ENCODE data around the gene CCDC158.
A peak's percentile ranks its signal among the peaks of the same experiment; 100 is the strongest.

CCDC158 gene

GRCh38 chr4:76381986-76382385 lies 39.0 kb downstream of the CCDC158 start:
- H3K4me1 ChIP-seq (ENCODE audit: insufficient read depth, low read length, severe bottlenecking): no peaks in the 10 kb centered on the region
- H2AFZ ChIP-seq (ENCODE audit: low read length): no peak overlapping the region
- H4K20me1 ChIP-seq (ENCODE audit: insufficient read depth, low read length): no peaks in the 10 kb centered on the region
- H3F3A ChIP-seq (ENCODE audit: insufficient read depth, low read length): no peaks in the 10 kb centered on the region
- H3K36me3 ChIP-seq (ENCODE audit: insufficient read depth, low read length): no peaks in the 10 kb centered on the region
- no peaks in the 10 kb centered on the region for H3K9me2 ChIP-seq (ENCODE audit: low read depth, low read length)
- H3K4me2 ChIP-seq (ENCODE audit: low read length): no peak overlapping the region
- no peaks in the 10 kb centered on the region for H3K79me2 ChIP-seq (ENCODE audit: insufficient read depth, low read length)
- no peak overlapping the region for H3K27ac ChIP-seq (ENCODE audit: low read depth, low read length, poor library complexity, severe bottlenecking)
- H3K9me3 ChIP-seq (ENCODE audit: low read length): no peaks in the 10 kb centered on the region
- no peaks in the 10 kb centered on the region; the same call in 1 of the 2 replicates for H3K27me3 ChIP-seq (ENCODE audit: insufficient read depth, low read length)
- no peak for TF ChIP-seq EZH2 (IDR thresholded peaks at IDR 0.05; ENCODE audit: borderline replicate concordance, low read length)
- TF ChIP-seq CTCF (IDR thresholded peaks at IDR 0.05; ENCODE audit: low read length): no peak
- no peak overlapping the region for H3K4me3 ChIP-seq (ENCODE audit: low read depth, low read length, poor library complexity, severe bottlenecking)
- H3K9ac ChIP-seq (ENCODE audit: low read length): no peak overlapping the region

- Histone ChIP-seq H3K4me2 (ENCODE audit: low read length) (no peak overlapping the region), H2AFZ (ENCODE audit: low read length) (no peak overlapping the region), H3K4me1 (ENCODE audit: insufficient read depth, low read length, severe bottlenecking) (no peaks in the 10 kb centered on the region), H3K9me2 (ENCODE audit: low read depth, low read length) (no peaks in the 10 kb centered on the region), H3K79me2 (ENCODE audit: insufficient read depth, low read length) (no peaks in the 10 kb centered on the region), H4K20me1 (ENCODE audit: insufficient read depth, low read length) (no peaks in the 10 kb centered on the region), H3K27me3 (ENCODE audit: insufficient read depth, low read length) (no peaks in the 10 kb centered on the region; the same call in 1 of the 2 replicates), H3K9me3 (ENCODE audit: low read length) (no peaks in the 10 kb centered on the region), H3K27ac (ENCODE audit: low read depth, low read length, poor library complexity, severe bottlenecking) (no peak overlapping the region), H3F3A (ENCODE audit: insufficient read depth, low read length) (no peaks in the 10 kb centered on the region), H3K9ac (ENCODE audit: low read length) (no peak overlapping the region), H3K4me3 (ENCODE audit: low read depth, low read length, poor library complexity, severe bottlenecking) (no peak overlapping the region), H3K36me3 (ENCODE audit: insufficient read depth, low read length) (no peaks in the 10 kb centered on the region)
- no peak for TF ChIP-seq CTCF (IDR thresholded peaks at IDR 0.05; ENCODE audit: low read length)
- no peak for TF ChIP-seq EZH2 (IDR thresholded peaks at IDR 0.05; ENCODE audit: borderline replicate concordance, low read length)
Observed at GRCh38 chr4:76380561-76380960, 40.4 kb downstream of the CCDC158 start.

GRCh38 chr4:76377911-76378310 lies 43.0 kb downstream of the CCDC158 start:
- no peaks in the 10 kb centered on the region for H3F3A ChIP-seq (ENCODE audit: insufficient read depth, low read length)
- H3K9me2 ChIP-seq (ENCODE audit: low read depth, low read length): no peaks in the 10 kb centered on the region
- no peak overlapping the region for H3K4me3 ChIP-seq (ENCODE audit: low read depth, low read length, poor library complexity, severe bottlenecking)
- no peaks in the 10 kb centered on the region; the same call in 1 of the 2 replicates for H3K27me3 ChIP-seq (ENCODE audit: insufficient read depth, low read length)
- no peaks in the 10 kb centered on the region for H3K4me1 ChIP-seq (ENCODE audit: insufficient read depth, low read length, severe bottlenecking)
- TF ChIP-seq CTCF (IDR thresholded peaks at IDR 0.05; ENCODE audit: low read length): peak; percentile 76
- no peak for TF ChIP-seq EZH2 (IDR thresholded peaks at IDR 0.05; ENCODE audit: borderline replicate concordance, low read length)
- no peaks in the 10 kb centered on the region for H3K9me3 ChIP-seq (ENCODE audit: low read length)
- H3K4me2 ChIP-seq (ENCODE audit: low read length): no peak overlapping the region
- H3K27ac ChIP-seq (ENCODE audit: low read depth, low read length, poor library complexity, severe bottlenecking): no peak overlapping the region
- no peaks in the 10 kb centered on the region for H4K20me1 ChIP-seq (ENCODE audit: insufficient read depth, low read length)
- H3K36me3 ChIP-seq (ENCODE audit: insufficient read depth, low read length): no peaks in the 10 kb centered on the region
- no peaks in the 10 kb centered on the region for H3K79me2 ChIP-seq (ENCODE audit: insufficient read depth, low read length)
- no peak overlapping the region for H3K9ac ChIP-seq (ENCODE audit: low read length)
- no peak overlapping the region for H2AFZ ChIP-seq (ENCODE audit: low read length)
